Neural progenitor cell (in vitro differentiated cells): ENCODE measurements around the gene SDK2. TPM values are rescaled to one million over a fixed set of nuclear protein-coding genes. Genes with fewer than 3 reads are reported as not detected.

ENCODE experiments used
- DNase-seq: peaks from one replicate; pipeline ENCODE4 v3.0.0-alpha.2; 2016; ENCODE audit warnings: low spot score
- H2AFZ ChIP-seq: fragments of 200-600 bp; sonication (generic); replicated peaks from 2 replicates; pipeline ENCODE4 v1.6.1; 2016; ENCODE audit warnings: antibody characterized with exemption
- H3F3A ChIP-seq: fragments of 200-600 bp; sonication (generic); 2 replicates; pipeline ENCODE4 v1.6.1; 2016; ENCODE audit warnings: antibody characterized with exemption, low read depth
- H3K27ac ChIP-seq: fragments of 200-600 bp; sonication (generic); 2 replicates; pipeline ENCODE4 v1.5.1; 2016; ENCODE audit warnings: mild to moderate bottlenecking
- H3K27me3 ChIP-seq: fragments of 200-600 bp; sonication (generic); 2 replicates; pipeline ENCODE4 v1.6.1; 2016; ENCODE audit warnings: mild to moderate bottlenecking, moderate library complexity
- H3K36me3 ChIP-seq: fragments of 200-600 bp; sonication (generic); 2 replicates; pipeline ENCODE4 v1.5.1; 2016
- H3K4me1 ChIP-seq: fragments of 200-600 bp; sonication (generic); 2 replicates; pipeline ENCODE4 v1.6.1; 2016; ENCODE audit warnings: mixed run types
- H3K4me2 ChIP-seq: fragments of 200-600 bp; sonication (generic); 2 replicates; pipeline ENCODE4 v1.6.1; 2016
- H3K4me3 ChIP-seq: fragments of 200-600 bp; sonication (generic); 2 replicates; pipeline ENCODE4 v1.5.1; 2016
- H3K79me2 ChIP-seq: fragments of 200-600 bp; sonication (generic); 2 replicates; pipeline ENCODE4 v1.6.1; 2016; ENCODE audit warnings: low read depth
- H3K9ac ChIP-seq: fragments of 200-600 bp; sonication (generic); 2 replicates; pipeline ENCODE4 v1.6.1; 2016
- H3K9me3 ChIP-seq: fragments of 200-600 bp; sonication (generic); 2 replicates; pipeline ENCODE4 v1.5.1; 2016; ENCODE audit warnings: low read depth
- H4K20me1 ChIP-seq: fragments of 200-600 bp; sonication (generic); 2 replicates; pipeline ENCODE4 v1.6.1; 2016; ENCODE audit warnings: low read depth
- H3K27ac Mint-ChIP-seq: 3 replicates; pipeline ENCODE4 v1.8.0; 2021; ENCODE audit warnings: mixed read lengths
- H3K27me3 Mint-ChIP-seq: 2 replicates; pipeline ENCODE4 v1.8.0; 2022; ENCODE audit warnings: low read depth, mild to moderate bottlenecking, inconsistent platforms, moderate library complexity, mixed read lengths; ENCODE audit not compliant: insufficient read depth
- H3K36me3 Mint-ChIP-seq: 3 replicates; pipeline ENCODE4 v1.8.0; 2021; ENCODE audit warnings: mixed read lengths
- H3K4me1 Mint-ChIP-seq: 3 replicates; pipeline ENCODE4 v1.8.0; 2021; ENCODE audit warnings: mixed read lengths
- H3K4me3 Mint-ChIP-seq: 3 replicates; pipeline ENCODE4 v1.8.0; 2021; ENCODE audit warnings: mild to moderate bottlenecking, moderate library complexity, mixed read lengths
- H3K9me3 Mint-ChIP-seq: 3 replicates; pipeline ENCODE4 v1.8.0; 2020; ENCODE audit warnings: mixed read lengths
- EZH2 ChIP-seq: fragments of 200-600 bp; sonication (generic); IDR thresholded peaks from 2 replicates; pipeline ENCODE4 v1.6.1; 2017; ENCODE audit warnings: antibody characterized with exemption, mild to moderate bottlenecking, moderate library complexity
- EZH2phosphoT487 ChIP-seq: fragments of 200-600 bp; sonication (generic); IDR thresholded peaks from 2 replicates; pipeline ENCODE4 v1.6.1; 2017; ENCODE audit warnings: antibody characterized with exemption
- total RNA-seq: library from RNA; depleted of rRNA; stranded (reverse); fragments of >200 nt; gene quantifications from 2 replicates; pipeline ENCODE4 v1.2.3, GENCODE V29; 2015; ENCODE audit warnings: low replicate concordance
- TF ChIP-seq, protein P1 (sequence below): fragments of 200-600 bp; sonication (generic); IDR thresholded peaks from 2 replicates; pipeline ENCODE4 v1.5.1; 2017; ENCODE audit warnings: antibody characterized with exemption, mild to moderate bottlenecking

The SDK2 gene
- total RNA-seq, 1 donor from 2014 or later: 15.3 TPM

DNA sequence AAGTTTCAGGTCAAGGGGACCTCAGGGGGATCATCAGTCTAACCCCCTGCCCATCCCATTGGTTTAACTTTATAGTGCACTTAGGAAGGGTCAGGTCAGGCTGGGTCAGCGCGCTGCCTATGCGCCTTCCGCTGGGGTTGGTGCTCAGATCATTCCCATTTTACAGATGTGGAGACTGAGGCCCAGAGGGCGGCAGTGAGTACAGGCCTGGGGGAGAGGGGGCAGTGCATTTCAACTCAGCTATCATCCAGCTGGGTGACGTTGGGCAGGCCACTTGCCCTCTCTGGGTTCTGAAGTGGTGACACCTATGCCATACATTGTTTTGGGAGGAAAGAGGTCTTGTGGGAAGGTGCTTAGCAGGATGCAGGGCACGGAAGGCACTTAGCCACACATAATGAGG is 204.6 kb downstream of the SDK2 start:
- Histone ChIP-seq H3K27ac (no peak overlapping the region), H4K20me1 (no peaks in the 10 kb centered on the region), H2AFZ (no peak overlapping the region), H3F3A (no peaks in the 10 kb centered on the region), H3K9ac (no peak overlapping the region), H3K79me2 (no peaks in the 10 kb centered on the region), H3K4me2 (no peak overlapping the region), H3K36me3 (no peaks in the 10 kb centered on the region), H3K9me3 (peaks cover 3% of the 10 kb centered on the region), H3K4me1 (no peaks in the 10 kb centered on the region), H3K27me3 (no peaks in the 10 kb centered on the region), H3K4me3 (no peak overlapping the region)
- Mint-ChIP-seq H3K36me3 (peaks cover 37% of the 10 kb centered on the region), H3K4me3 (no peak overlapping the region), H3K27me3 (peaks cover 6% of the 10 kb centered on the region), H3K9me3 (peaks cover 5% of the 10 kb centered on the region), H3K27ac (no peak overlapping the region), H3K4me1 (peaks cover 12% of the 10 kb centered on the region)
- DNase-seq: no peak
- TF ChIP-seq, protein P1, sequence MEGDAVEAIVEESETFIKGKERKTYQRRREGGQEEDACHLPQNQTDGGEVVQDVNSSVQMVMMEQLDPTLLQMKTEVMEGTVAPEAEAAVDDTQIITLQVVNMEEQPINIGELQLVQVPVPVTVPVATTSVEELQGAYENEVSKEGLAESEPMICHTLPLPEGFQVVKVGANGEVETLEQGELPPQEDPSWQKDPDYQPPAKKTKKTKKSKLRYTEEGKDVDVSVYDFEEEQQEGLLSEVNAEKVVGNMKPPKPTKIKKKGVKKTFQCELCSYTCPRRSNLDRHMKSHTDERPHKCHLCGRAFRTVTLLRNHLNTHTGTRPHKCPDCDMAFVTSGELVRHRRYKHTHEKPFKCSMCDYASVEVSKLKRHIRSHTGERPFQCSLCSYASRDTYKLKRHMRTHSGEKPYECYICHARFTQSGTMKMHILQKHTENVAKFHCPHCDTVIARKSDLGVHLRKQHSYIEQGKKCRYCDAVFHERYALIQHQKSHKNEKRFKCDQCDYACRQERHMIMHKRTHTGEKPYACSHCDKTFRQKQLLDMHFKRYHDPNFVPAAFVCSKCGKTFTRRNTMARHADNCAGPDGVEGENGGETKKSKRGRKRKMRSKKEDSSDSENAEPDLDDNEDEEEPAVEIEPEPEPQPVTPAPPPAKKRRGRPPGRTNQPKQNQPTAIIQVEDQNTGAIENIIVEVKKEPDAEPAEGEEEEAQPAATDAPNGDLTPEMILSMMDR: no peak
- no peak for TF ChIP-seq EZH2phosphoT487
- TF ChIP-seq EZH2: no peak

DNA sequence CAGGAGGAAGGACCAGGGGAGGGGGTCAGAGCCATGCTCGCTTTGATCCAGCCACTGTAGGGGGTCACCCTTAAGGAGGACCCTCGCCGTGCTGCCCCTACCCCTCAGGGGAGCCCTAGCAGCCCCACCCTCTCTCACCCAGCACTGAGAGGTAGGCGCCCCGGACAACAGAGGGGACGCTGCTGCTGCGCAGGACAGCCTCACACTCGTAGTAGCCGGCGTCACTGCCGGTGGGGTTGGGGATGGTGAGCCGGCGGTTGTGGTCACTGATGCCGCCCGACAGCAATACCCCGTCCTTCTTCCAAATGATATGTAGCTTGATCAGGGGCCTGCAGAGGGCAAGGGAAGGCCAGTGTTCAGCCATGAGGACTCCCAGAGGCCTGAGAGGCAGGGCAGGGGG is 206.4 kb downstream of the SDK2 start:
- H3K27ac ChIP-seq: no peak overlapping the region
- no peak overlapping the region for H3K9ac ChIP-seq
- no peak overlapping the region for H2AFZ ChIP-seq
- H4K20me1 ChIP-seq: no peaks in the 10 kb centered on the region
- no peaks in the 10 kb centered on the region for H3K4me1 ChIP-seq
- Mint-ChIP-seq H3K36me3 (peaks cover 27% of the 10 kb centered on the region), H3K9me3 (peaks cover 5% of the 10 kb centered on the region), H3K27me3 (peaks cover 2% of the 10 kb centered on the region), H3K27ac (no peak overlapping the region), H3K4me3 (no peak overlapping the region), H3K4me1 (peaks cover 12% of the 10 kb centered on the region)
- H3K79me2 ChIP-seq: no peaks in the 10 kb centered on the region
- H3K4me3 ChIP-seq: no peak overlapping the region
- H3F3A ChIP-seq: no peaks in the 10 kb centered on the region
- H3K36me3 ChIP-seq: no peaks in the 10 kb centered on the region
- peaks cover 3% of the 10 kb centered on the region for H3K9me3 ChIP-seq
- TF ChIP-seq, protein P1: no peak
- TF ChIP-seq EZH2 (no peak), EZH2phosphoT487 (no peak)
- H3K4me2 ChIP-seq: no peak overlapping the region
- no peak for DNase-seq
- no peaks in the 10 kb centered on the region for H3K27me3 ChIP-seq

DNA sequence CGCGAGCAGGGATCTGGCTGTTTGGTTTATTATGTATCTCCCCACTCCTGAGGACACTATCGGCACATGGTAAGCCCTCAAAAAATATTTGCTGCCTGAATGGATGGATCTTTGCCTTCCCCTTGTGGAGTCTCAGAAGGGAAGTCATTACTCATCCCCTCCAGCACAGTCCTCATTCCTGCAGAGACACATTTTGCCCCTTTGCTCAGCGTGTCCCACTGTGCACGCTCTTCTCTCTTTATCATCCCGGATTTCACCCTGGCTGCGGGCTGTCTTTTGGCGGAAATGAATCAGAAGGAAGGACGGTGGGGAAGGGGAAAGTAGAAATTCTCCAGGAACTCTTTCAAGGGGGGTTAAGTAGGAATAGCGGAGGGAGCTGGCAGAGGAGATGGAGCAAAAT is 207.3 kb downstream of the SDK2 start:
- Histone ChIP-seq H3K9ac (no peak overlapping the region), H3K9me3 (peaks cover 3% of the 10 kb centered on the region), H3K79me2 (no peaks in the 10 kb centered on the region), H2AFZ (no peak overlapping the region), H3F3A (no peaks in the 10 kb centered on the region), H3K27me3 (no peaks in the 10 kb centered on the region), H4K20me1 (no peaks in the 10 kb centered on the region), H3K4me1 (no peaks in the 10 kb centered on the region), H3K27ac (no peak overlapping the region), H3K4me3 (no peak overlapping the region), H3K36me3 (no peaks in the 10 kb centered on the region), H3K4me2 (no peak overlapping the region)
- peaks cover 2% of the 10 kb centered on the region for H3K27me3 Mint-ChIP-seq
- TF ChIP-seq EZH2: no peak
- TF ChIP-seq EZH2phosphoT487: no peak
- TF ChIP-seq, protein P1: no peak
- H3K4me3 Mint-ChIP-seq: no peak overlapping the region
- peaks cover 12% of the 10 kb centered on the region for H3K4me1 Mint-ChIP-seq
- H3K27ac Mint-ChIP-seq: peak overlapping the region; percentile 16
- peaks cover 5% of the 10 kb centered on the region for H3K9me3 Mint-ChIP-seq
- no peak for DNase-seq
- peaks cover 28% of the 10 kb centered on the region for H3K36me3 Mint-ChIP-seq
